Prostate gland (tissue), 2 donors: ENCODE data around the gene CUX1.

Source experiments
- CTCF ChIP-seq, 4 experiments: fragments of 200-600 bp in 2 of 4; fragments of 450-650 bp in 2 of 4; sonication (generic) in 2 of 4; IDR thresholded peaks; 1 replicate in 3 of 4; 2 replicates in 1 of 4; pipeline ENCODE4 v1.5.1; 2016 to 2019; ENCODE audit warnings: antibody characterized with exemption in 4 of 4, mild to moderate bottlenecking in 2 of 4, moderate library complexity in 2 of 4
- POLR2A ChIP-seq: fragments of 450-650 bp; IDR thresholded peaks from one replicate; pipeline ENCODE4 v1.6.1; 2016; ENCODE audit warnings: antibody characterized with exemption, mild to moderate bottlenecking
- POLR2AphosphoS5 ChIP-seq: sonication (generic); formaldehyde crosslinking; IDR thresholded peaks from one replicate; pipeline ENCODE4 v1.6.1; 2017; ENCODE audit warnings: antibody characterized with exemption

- TF ChIP-seq CTCF (IDR thresholded peaks at IDR 0.05) (no peak), POLR2A (no peak), POLR2AphosphoS5 (no peak)
These were observed 464.4 kb downstream of the CUX1 start for GRCh38 chr7:102281785-102282184.
